NCI-H2107 treated with DMSO at 0.1 percent for 48 hours (cell line): ENCODE results near the gene SIX4.

Experiments used
- DNase-seq: peaks from one replicate; lab custom pipeline; 2025; ENCODE audit not compliant: unreplicated experiment; lab: John Stamatoyannopoulos, UW

SIX4 gene

GRCh38 chr14:60722357-60723115 is 1.6 kb downstream of the SIX4 start:
- DNase-seq, result peak; percentile 96

DNA sequence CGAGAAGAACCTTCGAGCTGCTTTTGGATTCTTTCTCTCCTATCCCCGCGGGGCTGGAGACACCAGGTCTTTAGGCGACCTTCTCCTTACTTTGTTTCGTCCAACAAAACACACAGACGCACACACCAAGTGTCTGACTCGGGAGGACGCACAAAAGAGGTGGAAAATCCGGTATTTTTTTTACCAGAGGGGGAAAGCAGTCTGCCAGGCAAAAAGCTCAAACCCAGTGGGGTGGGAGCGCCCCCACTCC is 2.1 kb downstream of the SIX4 start:
- no peak for DNase-seq

- peak; percentile 63 for DNase-seq
These were observed 2.6 kb downstream of the SIX4 start for GRCh38 chr14:60721326-60722106.

DNA sequence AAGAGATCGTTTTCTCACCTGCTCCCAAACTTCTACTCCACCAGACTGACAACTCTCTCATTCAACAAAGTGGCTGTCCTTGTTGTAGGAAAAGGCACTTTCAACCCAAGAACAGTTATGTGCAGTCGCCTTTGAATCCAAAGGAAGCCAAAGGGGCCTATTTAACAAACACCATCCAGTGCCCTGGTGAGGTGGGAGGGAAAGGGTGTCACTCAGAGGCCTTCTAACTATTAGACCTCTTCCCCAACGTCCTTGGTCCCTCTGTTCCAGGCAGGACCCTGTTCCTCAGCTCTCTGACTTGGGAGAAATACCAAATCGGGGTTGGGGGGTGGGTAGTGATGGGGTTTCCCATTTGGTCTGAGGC is 3.2 kb downstream of the SIX4 start:
- DNase-seq, result no peak

DNA sequence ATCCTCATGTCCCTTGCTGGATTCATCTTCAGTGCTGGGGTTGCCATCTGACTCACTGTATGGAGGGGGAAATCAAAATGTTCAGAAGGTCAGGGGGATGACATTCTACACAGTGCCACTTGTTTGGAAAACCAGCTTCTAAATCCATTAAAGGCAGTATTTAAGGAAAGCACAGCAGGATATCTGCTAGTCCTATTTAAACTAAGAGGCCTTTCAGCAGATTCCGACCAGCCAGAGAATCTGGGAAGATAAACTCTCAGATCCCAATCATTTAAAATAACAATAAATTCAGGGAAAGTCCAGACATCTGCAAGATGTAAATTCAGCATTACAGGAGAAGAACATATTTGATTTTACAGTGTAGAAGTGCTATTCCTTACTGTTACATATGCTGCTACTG is 3.8 kb downstream of the SIX4 start:
- DNase-seq, result no peak

- DNase-seq, result no peak
These were observed 10.6 kb downstream of the SIX4 start for GRCh38 chr14:60713513-60713912.

DNA sequence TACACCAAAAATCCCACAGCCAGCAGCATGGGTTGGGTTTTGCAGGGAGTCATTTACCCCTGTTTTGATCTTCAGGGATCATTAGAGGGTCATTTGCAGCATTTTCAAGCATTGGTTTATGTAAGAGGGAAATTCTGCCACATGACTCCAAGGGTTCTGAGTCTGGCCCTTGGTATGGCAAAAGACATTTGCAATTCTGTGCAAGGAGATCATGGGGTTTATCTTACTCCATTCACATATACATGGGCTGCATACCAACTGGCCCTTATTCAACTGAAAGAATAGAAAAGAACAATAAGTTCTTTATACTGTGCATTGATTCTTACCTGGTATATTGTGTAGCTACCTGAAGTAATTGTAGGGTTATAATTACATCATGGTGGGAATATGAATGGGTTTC is 13.7 kb downstream of the SIX4 start:
- no peak for DNase-seq

DNA sequence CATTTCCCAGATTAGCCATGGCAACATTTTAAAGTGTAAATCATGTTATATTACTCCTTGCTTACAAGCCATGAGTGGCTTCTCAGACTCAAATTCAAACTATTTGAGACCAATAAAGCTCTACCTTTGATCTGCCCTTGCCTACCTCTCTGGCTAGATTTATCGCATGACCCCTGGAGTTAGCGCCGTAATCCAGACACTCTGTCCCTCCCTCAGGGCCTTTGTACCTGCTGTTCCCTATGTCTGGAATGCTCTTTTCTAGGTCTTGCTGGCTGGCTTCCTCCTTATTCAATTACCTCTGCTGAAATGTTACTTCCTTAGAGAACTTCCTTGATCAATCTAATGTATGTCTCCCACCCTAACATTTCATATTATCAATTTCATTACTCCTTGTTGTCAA is 16.3 kb downstream of the SIX4 start:
- DNase-seq, result no peak

DNA sequence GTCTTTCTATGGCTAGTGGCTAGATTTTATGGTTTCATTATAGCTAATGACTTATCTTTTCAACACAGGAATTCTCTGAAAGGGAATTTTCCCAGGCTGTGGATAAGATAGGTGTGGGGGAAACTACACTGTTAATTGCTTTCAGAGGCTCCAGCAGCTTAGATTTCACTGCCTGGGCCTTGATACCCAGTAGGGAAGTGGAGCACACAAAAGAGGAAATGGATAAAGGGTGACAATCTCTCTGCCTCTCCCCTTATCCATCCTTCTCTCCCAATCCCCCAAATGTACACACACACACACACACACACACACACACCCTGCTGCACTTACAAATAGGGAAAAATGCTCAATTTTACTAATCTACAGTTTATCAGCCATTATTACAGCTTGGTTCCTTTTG is 19.1 kb downstream of the SIX4 start:
- no peak for DNase-seq

DNA sequence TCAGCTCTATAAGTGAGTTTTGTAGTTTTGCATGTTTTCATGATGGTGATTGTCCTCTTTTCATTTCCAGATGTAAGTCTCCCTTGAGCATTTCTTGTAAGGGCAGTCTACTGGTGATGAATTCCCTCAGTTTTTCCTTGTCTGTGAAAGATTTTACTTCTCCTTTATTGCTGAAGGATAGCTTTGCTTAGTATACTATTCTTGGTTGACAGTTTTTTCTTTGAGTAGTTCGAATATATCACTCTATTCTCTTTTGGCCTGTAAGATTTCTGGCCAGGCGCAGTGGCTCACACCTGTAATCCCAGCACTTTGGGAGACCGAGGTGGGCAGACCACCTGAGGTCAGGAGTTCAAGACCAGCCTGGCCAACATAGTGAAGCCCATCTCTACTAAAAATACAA is 23.6 kb downstream of the SIX4 start:
- no peak for DNase-seq

DNA sequence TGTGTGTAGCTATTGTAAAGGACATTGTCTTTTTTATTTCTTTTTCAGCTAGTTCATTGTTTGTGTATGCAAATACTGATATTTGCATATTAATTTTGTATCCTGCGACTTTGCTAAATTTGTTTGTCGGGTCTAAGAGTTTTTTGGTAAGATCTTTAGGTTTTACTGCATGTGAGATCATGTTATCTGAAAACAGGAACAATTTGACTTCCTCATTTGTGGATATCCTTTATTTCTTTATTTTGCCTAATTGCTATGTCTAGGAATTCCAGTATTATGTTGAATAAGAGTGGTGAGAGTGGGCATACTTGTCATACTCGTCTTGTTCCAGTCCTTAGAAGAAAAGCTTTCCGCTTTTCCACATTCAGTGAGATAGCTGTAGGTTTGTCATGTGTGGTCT is 28.8 kb downstream of the SIX4 start:
- DNase-seq, result no peak

- DNase-seq, result no peak
These were observed 32.6 kb downstream of the SIX4 start for GRCh38 chr14:60691383-60692113.

DNA sequence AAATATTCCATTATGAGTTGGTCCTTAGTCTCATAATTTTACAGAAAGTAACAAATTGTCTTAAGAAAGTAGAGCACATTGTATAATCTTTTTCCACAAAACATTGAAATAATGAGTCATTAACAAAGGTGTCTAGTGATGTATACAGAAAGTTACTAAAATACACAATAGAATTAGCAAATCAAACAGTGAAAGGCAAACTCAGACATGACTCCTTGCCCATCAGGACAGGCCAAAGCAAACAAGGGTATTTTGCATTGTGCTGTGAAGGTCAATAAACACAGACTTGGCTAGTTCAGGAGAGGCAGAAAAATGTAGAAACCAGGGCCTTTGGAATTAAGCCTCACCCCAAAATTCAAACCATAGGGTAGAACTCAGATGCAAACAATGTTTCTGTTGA is 37.3 kb downstream of the SIX4 start:
- no peak for DNase-seq

GRCh38 chr14:60684203-60684602 is 39.9 kb downstream of the SIX4 start:
- DNase-seq, result no peak

DNA sequence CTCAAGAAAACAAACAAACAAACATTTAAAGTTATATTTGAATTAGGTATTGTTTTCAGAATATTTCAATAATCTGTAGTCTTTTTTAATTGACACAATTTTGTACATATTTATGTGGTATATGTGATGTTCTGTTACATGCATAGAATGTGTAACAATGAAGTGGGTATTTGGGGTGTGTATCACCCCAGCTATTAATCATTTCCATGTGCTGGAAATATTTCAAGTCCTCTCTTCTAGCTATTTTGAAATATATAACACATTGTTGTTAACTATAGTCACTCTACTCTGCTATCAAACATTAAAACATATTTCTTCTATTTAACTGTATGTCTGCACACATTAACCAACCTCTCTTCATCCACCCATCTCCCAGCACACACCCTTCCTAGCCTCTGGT is 42.9 kb downstream of the SIX4 start:
- no peak for DNase-seq

DNA sequence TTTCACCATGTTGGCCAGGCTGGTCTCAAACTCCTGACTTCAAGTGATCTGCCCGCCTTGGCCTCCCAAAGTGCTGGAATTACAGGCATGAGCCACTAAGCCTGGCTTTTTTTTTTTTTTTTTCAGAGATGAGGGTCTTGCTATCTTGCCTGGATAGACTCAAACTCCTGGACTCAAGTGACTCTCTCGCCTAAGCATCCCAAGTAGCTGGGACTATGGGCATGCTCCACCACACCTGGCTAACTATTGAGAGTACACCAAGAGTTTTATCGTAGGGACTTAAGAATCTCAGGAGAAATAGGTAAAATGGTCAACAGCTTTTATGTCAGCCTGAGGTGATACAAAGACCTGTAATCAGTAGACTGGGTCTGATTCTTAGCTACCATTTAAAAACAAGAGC is 43.6 kb downstream of the SIX4 start:
- no peak for DNase-seq

DNA sequence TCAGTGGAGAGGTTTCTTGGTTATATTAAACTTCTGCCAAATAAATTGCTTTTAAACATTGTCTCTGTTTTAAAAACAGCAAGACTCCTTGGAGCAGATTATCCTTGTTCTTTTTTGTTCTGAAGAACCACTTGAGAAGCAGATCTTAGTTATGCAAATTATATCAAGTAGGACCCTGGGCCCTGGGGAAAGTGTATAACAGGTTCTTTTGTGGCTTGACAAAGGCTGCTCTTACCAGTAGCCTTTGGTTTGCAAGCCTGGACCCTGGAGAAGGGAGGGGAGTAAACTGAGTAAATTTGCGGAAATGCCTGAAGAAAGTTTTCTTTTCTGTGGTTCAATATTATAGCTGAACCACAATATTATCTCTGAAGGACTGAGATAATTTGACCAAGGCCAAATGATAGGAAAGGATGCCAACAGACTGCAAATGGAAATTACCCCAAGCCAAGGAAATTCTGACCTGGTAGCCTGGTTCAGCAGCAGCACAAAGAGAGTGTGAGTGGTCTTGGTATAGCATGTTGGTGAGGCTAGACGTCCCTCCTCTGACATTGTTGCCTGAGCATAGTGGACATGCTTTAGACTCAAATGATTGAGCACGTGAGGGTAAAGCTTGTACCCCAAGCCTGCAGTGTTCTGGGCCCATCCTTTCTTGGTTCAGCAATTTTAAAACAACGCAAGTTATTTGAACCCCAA is 44.4 kb downstream of the SIX4 start:
- peak; percentile 36 for DNase-seq

GRCh38 chr14:60677701-60678100 is 46.5 kb downstream of the SIX4 start:
- DNase-seq, result no peak

DNA sequence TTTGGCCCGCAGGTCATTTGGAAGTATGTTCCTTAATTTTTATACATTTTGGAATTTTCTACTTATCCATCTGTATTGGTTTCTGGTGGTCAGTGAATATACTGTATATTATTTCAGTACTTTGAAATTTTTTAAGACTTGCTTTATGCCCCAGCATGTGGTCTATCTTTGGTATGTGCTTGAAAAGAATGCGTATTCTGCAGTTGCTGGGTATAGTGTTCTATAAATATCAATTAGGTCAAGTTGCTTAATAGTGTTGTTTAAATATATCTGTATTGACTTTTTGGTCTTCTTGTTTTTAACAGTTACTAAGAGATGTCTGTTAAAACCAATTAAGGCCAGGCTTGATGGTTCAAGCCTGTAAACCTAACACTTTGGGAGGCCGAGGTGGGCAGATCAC is 53.2 kb downstream of the SIX4 start:
- DNase-seq, result no peak

DNA sequence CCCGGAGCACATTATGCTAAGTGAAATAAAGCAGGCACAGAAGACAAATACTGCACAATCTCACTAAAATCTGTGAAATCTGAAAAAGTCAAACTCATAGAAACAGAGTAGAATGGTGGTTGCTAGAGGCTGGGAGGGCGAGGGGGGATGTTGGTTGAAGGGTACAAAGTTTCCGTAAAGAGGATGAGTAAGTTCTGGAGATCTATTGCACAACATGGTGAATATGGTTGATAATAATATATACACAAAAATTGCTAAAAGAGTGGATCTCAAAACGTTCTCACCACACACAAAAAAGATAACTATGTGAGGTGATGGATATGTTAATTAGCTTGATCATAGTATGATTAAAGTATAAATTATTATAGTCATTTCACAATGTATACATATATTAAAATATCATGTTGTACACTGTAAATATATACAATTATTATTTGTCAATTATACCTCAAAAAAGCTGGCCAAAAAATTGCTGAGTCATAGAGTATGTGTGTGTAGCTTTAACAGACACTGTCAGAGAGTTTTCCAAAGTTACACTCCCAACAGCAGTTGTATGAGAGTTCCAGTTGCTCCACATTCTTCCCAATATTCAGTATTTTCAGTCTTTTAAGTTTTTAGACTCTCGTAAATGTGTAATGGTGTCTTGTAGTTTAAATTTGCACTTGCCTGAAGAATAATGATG is 55.6 kb downstream of the SIX4 start:
- DNase-seq, result no peak

- DNase-seq, result peak; percentile 95
These were observed 59.0 kb downstream of the SIX4 start for GRCh38 chr14:60665177-60665550.
